DOHH2 (cell line): Measurements from ENCODE around the gene PON2.

Source experiments
- CTCF ChIP-seq: fragments of 200-600 bp; sonication (generic); IDR thresholded peaks from one replicate; pipeline ENCODE4 v1.5.1; 2014; ENCODE audit warnings: antibody characterized with exemption, mild to moderate bottlenecking, low read depth, low read length; ENCODE audit not compliant: poor library complexity, severe bottlenecking
- EZH2phosphoT487 ChIP-seq: fragments of 200-600 bp; sonication (generic); IDR thresholded peaks from 2 replicates; pipeline ENCODE4 v1.6.1; 2017; ENCODE audit warnings: borderline replicate concordance, mild to moderate bottlenecking, antibody characterized with exemption, low read length, moderate library complexity, mixed read lengths

DNA sequence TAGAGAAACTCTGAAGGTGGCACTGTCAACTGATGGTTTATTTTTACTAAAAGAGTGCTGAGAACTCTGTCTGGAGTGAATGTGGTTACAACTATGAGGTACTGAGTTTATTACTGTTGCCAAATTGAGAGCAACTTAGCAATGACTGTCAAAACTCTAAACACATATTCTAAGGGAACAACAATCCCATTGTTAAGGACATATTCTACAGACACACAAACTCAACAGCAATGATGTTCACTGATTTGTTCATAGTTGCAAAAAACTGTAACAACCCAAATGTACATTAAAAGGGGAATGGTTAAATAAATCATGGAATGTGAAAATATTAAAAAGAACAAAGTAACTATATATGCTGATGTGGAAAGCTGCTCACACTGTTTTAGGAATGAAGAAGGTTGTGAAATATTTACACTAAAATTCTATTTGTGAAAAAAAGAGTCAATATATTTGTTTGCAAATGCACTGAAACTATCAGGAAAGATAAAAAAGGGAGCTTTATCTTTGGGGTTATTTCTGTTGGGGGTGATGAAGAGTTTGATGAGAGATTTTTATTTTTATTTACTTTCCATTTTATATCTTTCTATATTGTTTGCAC lies 12.9 kb downstream of the PON2 start:
- TF ChIP-seq CTCF (no peak), EZH2phosphoT487 (no peak)
